Memory B cell (primary cell): ENCODE results near the gene ZIM2.

Source experiments
- ATAC-seq: fragments of 150-1000 bp; cut with Tn5 transposase; 2 replicates; pipeline ENCODE4 v1.10.0; 2021; ENCODE audit warnings: low read depth, mild to moderate bottlenecking, moderate library complexity
- DNase-seq, 2 donors: peaks; one replicate each; pipeline ENCODE4 v3.0.0; 2022; ENCODE audit warnings: low spot score in 2 of 2
- H3K27ac Mint-ChIP-seq: one replicate; pipeline ENCODE4 v1.8.0; 2022; ENCODE audit warnings: mild to moderate bottlenecking, moderate library complexity, mixed read lengths
- H3K27me3 Mint-ChIP-seq: one replicate; pipeline ENCODE4 v1.8.0; 2022; ENCODE audit warnings: mixed read lengths
- H3K36me3 Mint-ChIP-seq: one replicate; pipeline ENCODE4 v1.8.0; 2022; ENCODE audit warnings: mild to moderate bottlenecking, mixed read lengths
- H3K4me1 Mint-ChIP-seq: one replicate; pipeline ENCODE4 v1.8.0; 2022; ENCODE audit warnings: mixed read lengths
- H3K4me3 Mint-ChIP-seq: one replicate; pipeline ENCODE4 v1.8.0; 2022; ENCODE audit warnings: mild to moderate bottlenecking, moderate library complexity, mixed read lengths
- H3K9me3 Mint-ChIP-seq: one replicate; pipeline ENCODE4 v1.8.0; 2022; ENCODE audit warnings: mixed read lengths

ZIM2 gene

GRCh38 chr19:56834564-56835375, 5.8 kb downstream of the ZIM2 start:
- peaks cover 22% of the 10 kb centered on the region for H3K9me3 Mint-ChIP-seq
- ATAC-seq = no peak

DNA sequence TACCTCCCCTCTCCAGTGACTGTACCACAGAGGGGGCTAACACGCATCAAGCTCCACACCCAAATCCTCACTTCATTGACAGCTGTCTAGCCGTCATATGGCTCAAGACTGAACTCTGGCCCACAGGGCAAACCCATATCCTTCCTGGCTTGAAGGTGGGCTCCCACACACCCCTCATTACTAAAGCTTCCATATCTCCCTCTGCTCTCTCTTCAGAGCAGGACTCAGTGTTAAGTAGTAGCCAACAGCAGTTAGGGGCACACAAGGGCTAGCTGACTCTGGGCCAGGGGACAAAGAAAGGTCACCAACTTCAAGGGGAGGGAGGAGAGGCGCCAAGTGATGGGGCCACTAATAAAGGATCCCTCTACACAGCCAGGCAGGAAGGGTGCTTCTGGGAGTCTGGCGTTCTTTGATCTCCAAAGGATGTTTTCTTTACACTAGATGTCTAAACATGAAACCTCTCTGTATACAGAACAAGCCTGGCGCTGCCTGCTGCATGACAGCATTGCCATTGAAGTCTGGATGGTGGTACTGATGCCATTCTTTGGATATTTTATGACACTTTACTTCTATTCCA, 8.1 kb downstream of the ZIM2 start:
- no peaks in the 10 kb centered on the region for H3K36me3 Mint-ChIP-seq
- H3K27me3 Mint-ChIP-seq = no peaks in the 10 kb centered on the region
- DNase-seq = no peak
- no peaks in the 10 kb centered on the region for H3K4me1 Mint-ChIP-seq
- H3K4me3 Mint-ChIP-seq = no peak overlapping the region
- no peak overlapping the region for H3K27ac Mint-ChIP-seq
- ATAC-seq = no peak
- H3K9me3 Mint-ChIP-seq = peaks cover 17% of the 10 kb centered on the region

More at GRCh38 chr19:56834564-56835375, 5.8 kb downstream of the ZIM2 start:
- H3K4me3 Mint-ChIP-seq = no peak overlapping the region
- H3K27ac Mint-ChIP-seq = no peak overlapping the region
- H3K4me1 Mint-ChIP-seq = no peaks in the 10 kb centered on the region
- H3K36me3 Mint-ChIP-seq = peaks cover 3% of the 10 kb centered on the region
- peaks cover 4% of the 10 kb centered on the region for H3K27me3 Mint-ChIP-seq
- DNase-seq = no peak

- no peaks in the 10 kb centered on the region for H3K4me1 Mint-ChIP-seq
- no peak for DNase-seq
- peaks cover 14% of the 10 kb centered on the region for H3K9me3 Mint-ChIP-seq
- H3K27me3 Mint-ChIP-seq = no peaks in the 10 kb centered on the region
- no peak for ATAC-seq
- no peaks in the 10 kb centered on the region for H3K36me3 Mint-ChIP-seq
- no peak overlapping the region for H3K4me3 Mint-ChIP-seq
- H3K27ac Mint-ChIP-seq = no peak overlapping the region
These were observed 9.3 kb downstream of the ZIM2 start for GRCh38 chr19:56831255-56831654.

DNA sequence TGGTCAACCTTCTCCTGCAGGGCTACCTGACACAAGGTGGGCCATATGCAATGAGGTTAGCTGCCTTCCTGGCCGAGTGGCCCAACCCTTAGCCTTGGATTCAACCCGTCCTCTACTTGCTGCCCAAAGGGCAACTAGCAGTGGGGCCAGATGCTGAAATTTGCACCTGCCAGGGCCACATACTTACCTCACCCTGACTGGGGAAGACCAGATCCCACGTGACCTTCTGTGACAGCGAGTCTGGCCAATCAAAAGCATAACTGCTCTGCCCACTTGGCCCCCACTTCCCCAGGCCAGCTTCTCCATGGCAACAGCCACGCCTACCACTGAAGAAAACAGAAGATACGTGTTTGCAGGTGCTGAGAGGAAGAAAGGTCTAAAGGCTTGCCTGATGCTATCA, 10.9 kb downstream of the ZIM2 start:
- Mint-ChIP-seq H3K27ac (no peak overlapping the region), H3K4me3 (no peak overlapping the region), H3K4me1 (no peaks in the 10 kb centered on the region), H3K27me3 (no peaks in the 10 kb centered on the region), H3K36me3 (no peaks in the 10 kb centered on the region), H3K9me3 (peaks cover 7% of the 10 kb centered on the region)
- DNase-seq (no peak), ATAC-seq (no peak)

DNA sequence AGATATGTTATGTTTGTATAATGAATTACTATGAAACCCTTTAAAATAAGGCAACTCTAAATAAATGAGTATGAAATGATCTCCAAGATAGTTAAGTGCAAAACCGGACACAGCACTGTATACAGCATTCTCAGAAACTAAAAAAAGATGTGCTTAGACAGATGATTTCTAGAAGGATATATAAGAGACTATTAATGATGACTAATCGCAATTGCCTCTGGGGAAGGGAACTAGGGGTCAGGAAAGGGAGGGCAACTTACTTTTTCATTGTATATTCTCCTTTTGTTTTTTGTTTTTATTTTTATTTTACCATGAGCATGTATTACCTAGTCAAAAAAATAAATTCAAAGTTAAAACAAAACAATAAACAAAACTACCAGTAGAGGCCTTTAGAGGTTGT, 12.8 kb downstream of the ZIM2 start:
- peaks cover 6% of the 10 kb centered on the region for H3K9me3 Mint-ChIP-seq
- H3K27me3 Mint-ChIP-seq = no peaks in the 10 kb centered on the region
- no peak for DNase-seq
- H3K27ac Mint-ChIP-seq = no peak overlapping the region
- ATAC-seq = no peak
- H3K4me3 Mint-ChIP-seq = no peak overlapping the region
- H3K4me1 Mint-ChIP-seq = no peaks in the 10 kb centered on the region
- H3K36me3 Mint-ChIP-seq = no peaks in the 10 kb centered on the region

GRCh38 chr19:56823956-56824355, 16.6 kb downstream of the ZIM2 start:
- Mint-ChIP-seq H3K27ac (no peak overlapping the region), H3K9me3 (peaks cover 5% of the 10 kb centered on the region), H3K4me1 (no peaks in the 10 kb centered on the region), H3K36me3 (no peaks in the 10 kb centered on the region), H3K4me3 (no peak overlapping the region), H3K27me3 (no peaks in the 10 kb centered on the region)
- DNase-seq (no peak), ATAC-seq (no peak)

GRCh38 chr19:56823417-56823816, 17.1 kb downstream of the ZIM2 start:
- ATAC-seq (no peak), DNase-seq (no peak)
- no peak overlapping the region for H3K27ac Mint-ChIP-seq
- H3K4me1 Mint-ChIP-seq = no peaks in the 10 kb centered on the region
- no peak overlapping the region for H3K4me3 Mint-ChIP-seq
- peaks cover 9% of the 10 kb centered on the region for H3K9me3 Mint-ChIP-seq
- H3K27me3 Mint-ChIP-seq = no peaks in the 10 kb centered on the region
- H3K36me3 Mint-ChIP-seq = no peaks in the 10 kb centered on the region

DNA sequence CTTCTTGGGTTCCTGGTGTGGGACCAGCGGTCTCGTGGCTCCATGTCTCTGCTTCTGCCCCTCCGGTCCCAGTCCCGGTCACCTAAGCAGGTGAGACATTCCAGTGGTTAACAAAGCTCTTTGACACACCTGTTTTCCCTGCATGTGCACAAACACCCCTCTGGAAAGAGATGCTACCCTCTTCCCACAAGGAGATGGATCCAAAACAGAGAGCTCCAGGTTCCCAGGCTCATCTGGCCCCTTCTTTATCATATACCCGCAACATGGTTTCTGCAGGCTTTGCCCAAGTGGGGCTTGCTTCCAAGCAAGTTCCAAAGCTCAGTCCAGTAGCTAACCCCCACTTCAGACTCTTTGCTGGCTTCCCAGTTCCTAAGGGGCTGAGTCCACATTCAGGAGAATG, 17.8 kb downstream of the ZIM2 start:
- no peak for ATAC-seq

DNA sequence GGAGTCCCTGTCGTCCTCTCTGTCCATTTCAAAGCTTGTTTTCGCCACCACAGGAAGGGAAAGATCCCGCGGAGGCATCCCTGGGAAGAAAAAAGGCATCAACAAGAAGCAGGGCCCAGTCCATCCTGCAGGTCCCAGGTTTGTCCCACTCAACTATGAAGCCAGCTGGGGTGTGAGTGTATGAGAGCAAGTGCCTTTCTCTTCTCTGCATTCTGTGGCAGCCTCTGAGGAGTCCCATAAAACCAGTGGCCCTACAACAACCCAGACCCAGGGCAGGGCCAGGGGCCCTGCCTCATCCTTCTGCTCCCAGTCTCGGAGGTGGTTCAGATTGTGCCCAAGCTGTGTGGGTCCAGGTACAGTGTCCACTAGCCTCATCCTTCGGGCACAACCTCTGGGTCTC, 18.9 kb downstream of the ZIM2 start:
- Mint-ChIP-seq H3K27ac (no peak overlapping the region), H3K4me3 (no peak overlapping the region), H3K4me1 (no peaks in the 10 kb centered on the region), H3K36me3 (no peaks in the 10 kb centered on the region), H3K27me3 (no peaks in the 10 kb centered on the region), H3K9me3 (peaks cover 15% of the 10 kb centered on the region)
- ATAC-seq = no peak
- DNase-seq = no peak

More for the DNA sequence above, 17.8 kb downstream of the ZIM2 start:
- Mint-ChIP-seq H3K27ac (no peak overlapping the region), H3K27me3 (no peaks in the 10 kb centered on the region), H3K9me3 (peaks cover 10% of the 10 kb centered on the region), H3K36me3 (no peaks in the 10 kb centered on the region), H3K4me1 (no peaks in the 10 kb centered on the region), H3K4me3 (no peak overlapping the region)
- no peak for DNase-seq

DNA sequence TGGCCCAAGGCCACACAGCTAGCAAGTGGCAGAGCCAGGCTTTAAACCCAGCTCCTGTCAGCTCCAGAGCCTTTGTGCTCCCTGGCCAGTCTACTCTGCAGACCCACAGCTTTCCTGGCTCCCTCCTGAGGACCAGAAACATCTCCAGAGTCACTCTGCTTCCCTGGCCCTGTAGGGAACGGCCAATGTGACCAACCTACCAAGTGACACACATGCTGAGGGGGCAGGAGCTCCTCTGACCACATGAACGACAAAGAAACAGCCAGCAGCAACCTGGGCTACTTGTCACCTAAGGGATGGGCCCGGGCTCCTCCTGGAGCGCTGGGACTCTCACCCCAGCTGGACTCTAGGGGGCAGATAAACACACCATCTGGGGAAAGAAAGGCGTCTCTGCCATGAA, 19.3 kb downstream of the ZIM2 start:
- Mint-ChIP-seq H3K27ac (no peak overlapping the region), H3K4me1 (no peaks in the 10 kb centered on the region), H3K36me3 (no peaks in the 10 kb centered on the region), H3K27me3 (no peaks in the 10 kb centered on the region), H3K9me3 (peaks cover 17% of the 10 kb centered on the region), H3K4me3 (no peak overlapping the region)
- no peak for ATAC-seq
- DNase-seq = no peak

DNA sequence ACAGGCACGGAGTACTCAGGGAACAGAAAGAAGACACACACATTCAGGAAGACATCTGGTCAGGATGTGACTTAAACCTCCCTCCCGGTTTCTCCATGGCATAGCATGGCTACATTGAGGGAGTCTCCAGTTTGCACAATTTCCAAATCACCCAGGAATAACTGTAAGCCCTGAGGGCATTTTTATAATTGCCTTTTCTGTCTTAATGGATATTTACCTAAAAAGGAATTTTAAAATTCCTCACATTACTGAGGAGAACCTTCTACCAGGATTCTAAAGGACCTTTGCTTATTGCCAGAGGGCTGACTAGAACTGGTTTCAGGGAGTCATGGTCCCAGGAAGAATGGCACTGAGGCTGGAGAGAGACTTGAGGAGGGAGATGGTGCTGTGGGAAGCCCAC, 21.4 kb downstream of the ZIM2 start:
- Mint-ChIP-seq H3K9me3 (peaks cover 14% of the 10 kb centered on the region), H3K4me1 (no peaks in the 10 kb centered on the region), H3K4me3 (no peak overlapping the region), H3K36me3 (no peaks in the 10 kb centered on the region), H3K27me3 (no peaks in the 10 kb centered on the region), H3K27ac (no peak overlapping the region)
- no peak for DNase-seq
- no peak for ATAC-seq

DNA sequence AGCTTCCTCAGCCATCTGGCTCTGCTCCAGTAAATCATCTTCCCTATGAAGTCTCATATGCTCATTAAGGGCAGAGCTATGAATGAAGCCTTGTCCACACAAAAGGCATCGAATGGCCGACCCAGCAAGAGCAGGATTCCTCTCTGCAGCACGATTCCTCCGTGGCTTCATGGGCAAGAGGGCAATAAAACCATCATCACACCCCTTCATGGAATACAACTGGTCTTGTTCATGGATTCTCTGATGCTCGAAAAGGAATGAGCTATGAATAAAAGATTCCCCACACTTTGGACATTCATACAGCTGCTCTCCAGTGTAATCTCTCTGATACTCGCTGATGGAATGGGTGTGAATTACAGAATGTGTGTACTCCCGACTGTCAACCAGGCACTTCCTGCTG, 25.9 kb downstream of the ZIM2 start:
- DNase-seq (no peak), ATAC-seq (no peak)
- H3K36me3 Mint-ChIP-seq = no peaks in the 10 kb centered on the region
- H3K9me3 Mint-ChIP-seq = peaks cover 19% of the 10 kb centered on the region
- no peaks in the 10 kb centered on the region for H3K4me1 Mint-ChIP-seq
- no peak overlapping the region for H3K4me3 Mint-ChIP-seq
- no peaks in the 10 kb centered on the region for H3K27me3 Mint-ChIP-seq
- H3K27ac Mint-ChIP-seq = no peak overlapping the region

GRCh38 chr19:56813531-56813930, 27.0 kb downstream of the ZIM2 start:
- Mint-ChIP-seq H3K36me3 (no peaks in the 10 kb centered on the region), H3K4me3 (no peak overlapping the region), H3K9me3 (peaks cover 15% of the 10 kb centered on the region), H3K27ac (no peak overlapping the region), H3K27me3 (no peaks in the 10 kb centered on the region), H3K4me1 (no peaks in the 10 kb centered on the region)
- no peak for DNase-seq
- ATAC-seq = no peak

DNA sequence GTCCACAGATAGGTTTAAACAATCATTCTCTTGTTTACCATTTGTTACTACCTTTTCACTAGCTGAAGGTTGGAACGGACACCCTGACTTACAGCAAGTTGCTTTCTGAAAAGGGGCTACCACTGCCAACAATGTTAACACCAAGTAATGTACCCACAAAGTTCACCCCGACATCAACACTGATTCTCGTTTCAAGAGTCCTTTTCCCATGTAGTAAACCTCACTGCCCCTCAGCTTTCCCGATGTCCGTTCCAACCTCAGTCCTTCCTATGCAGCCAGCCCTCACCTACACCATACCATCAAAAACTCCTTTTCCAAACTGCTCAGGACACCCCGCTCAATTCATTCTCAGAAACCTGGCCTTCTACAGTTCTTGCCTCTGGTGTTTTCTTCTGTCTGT, 29.0 kb downstream of the ZIM2 start:
- H3K27ac Mint-ChIP-seq = no peak overlapping the region
- peaks cover 8% of the 10 kb centered on the region for H3K9me3 Mint-ChIP-seq

DNA sequence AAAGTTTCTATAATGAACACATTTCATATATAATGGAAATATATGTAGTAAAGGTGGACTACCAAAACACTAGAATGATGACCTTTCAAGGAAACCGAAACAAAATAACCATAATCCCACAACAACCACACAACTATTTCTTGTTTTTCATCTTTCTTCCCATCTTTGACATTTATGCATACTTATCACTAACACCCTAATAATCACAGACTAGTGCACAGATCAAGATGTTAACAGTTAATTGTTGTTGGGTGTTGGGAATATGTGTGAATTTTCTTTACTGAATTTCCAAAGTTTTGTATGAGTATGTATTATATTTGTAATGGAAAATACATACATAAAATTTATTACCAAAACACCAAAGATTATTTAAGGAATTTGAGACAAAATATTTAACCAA, 30.3 kb downstream of the ZIM2 start:
- H3K36me3 Mint-ChIP-seq = no peaks in the 10 kb centered on the region
- no peak overlapping the region for H3K27ac Mint-ChIP-seq
- no peaks in the 10 kb centered on the region for H3K27me3 Mint-ChIP-seq
- H3K4me3 Mint-ChIP-seq = no peak overlapping the region
- no peak for ATAC-seq
- no peak for DNase-seq
- H3K4me1 Mint-ChIP-seq = no peaks in the 10 kb centered on the region
- H3K9me3 Mint-ChIP-seq = peaks cover 14% of the 10 kb centered on the region

More for the DNA sequence above, 29.0 kb downstream of the ZIM2 start:
- no peak overlapping the region for H3K4me3 Mint-ChIP-seq
- no peaks in the 10 kb centered on the region for H3K36me3 Mint-ChIP-seq
- no peaks in the 10 kb centered on the region for H3K27me3 Mint-ChIP-seq
- H3K4me1 Mint-ChIP-seq = no peaks in the 10 kb centered on the region
- no peak for DNase-seq
- no peak for ATAC-seq
